CD4-positive, CD25-positive, alpha-beta regulatory T cell (primary cell): Measurements from ENCODE around the gene EPB41L4B. TPM values are rescaled to one million over a fixed set of nuclear protein-coding genes. Genes with fewer than 3 reads are reported as not detected.

Experiments used
- ATAC-seq, 2 donors: fragments of 150-1000 bp; cut with Tn5 transposase; one replicate each; pipeline ENCODE4 v1.10.0; 2021; ENCODE audit warnings: low read depth in 2 of 2, moderate number of reproducible peaks in 2 of 2, moderate library complexity in 1 of 2
- DNase-seq, 3 donors: peaks; one replicate each; pipeline versions ENCODE4 v3.0.0 to v3.0.0-alpha.2; 2012 to 2022; ENCODE audit warnings: mixed read lengths in 1 of 3
- H3K27ac ChIP-seq: one replicate; pipeline ENCODE4 v1.7.0; 2013; ENCODE audit warnings: mild to moderate bottlenecking, low read length; ENCODE audit not compliant: insufficient read depth, poor library complexity, severe bottlenecking
- H3K27me3 ChIP-seq: one replicate; pipeline ENCODE4 v1.7.0; 2013; ENCODE audit warnings: low read length; ENCODE audit not compliant: control insufficient read depth, insufficient read depth
- H3K36me3 ChIP-seq: one replicate; pipeline ENCODE4 v1.7.0; 2013; ENCODE audit warnings: mild to moderate bottlenecking, low read length, moderate library complexity; ENCODE audit not compliant: control insufficient read depth, insufficient read depth
- H3K4me1 ChIP-seq: 2 replicates; pipeline ENCODE4 v1.7.0; 2013; ENCODE audit warnings: mild to moderate bottlenecking, low read length; ENCODE audit not compliant: insufficient read depth, control insufficient read depth, poor library complexity, severe bottlenecking
- H3K4me3 ChIP-seq: one replicate; pipeline ENCODE4 v1.7.0; 2013; ENCODE audit warnings: low read depth, mild to moderate bottlenecking, low read length, moderate library complexity
- H3K9me3 ChIP-seq, 2 experiments: 1 replicate in 1 of 2; 2 replicates in 1 of 2; pipeline ENCODE4 v1.7.0; 2013; ENCODE audit warnings: low read length in 2 of 2, mild to moderate bottlenecking in 1 of 2, moderate library complexity in 1 of 2; ENCODE audit not compliant: control insufficient read depth in 2 of 2
- H3K27ac Mint-ChIP-seq, 3 donors: one replicate each; pipeline ENCODE4 v1.8.0; 2020 to 2022; ENCODE audit warnings: mild to moderate bottlenecking in 3 of 3, mixed read lengths in 3 of 3, moderate library complexity in 2 of 3
- H3K27me3 Mint-ChIP-seq: one replicate; pipeline ENCODE4 v1.8.0; 2022; ENCODE audit warnings: mild to moderate bottlenecking, mixed read lengths
- H3K36me3 Mint-ChIP-seq: one replicate; pipeline ENCODE4 v1.8.0; 2020; ENCODE audit warnings: mixed read lengths
- H3K4me1 Mint-ChIP-seq, 4 donors: one replicate each; pipeline ENCODE4 v1.8.0; 2020 to 2022; ENCODE audit warnings: mixed read lengths in 4 of 4, mild to moderate bottlenecking in 1 of 4
- H3K4me3 Mint-ChIP-seq, 4 donors: one replicate each; pipeline ENCODE4 v1.8.0; 2020 to 2022; ENCODE audit warnings: mild to moderate bottlenecking in 4 of 4, mixed read lengths in 4 of 4, moderate library complexity in 3 of 4
- H3K9me3 Mint-ChIP-seq, 7 donors: one replicate each; pipeline ENCODE4 v1.8.0; 2020 to 2022; ENCODE audit warnings: mixed read lengths in 7 of 7, mild to moderate bottlenecking in 3 of 7, moderate library complexity in 2 of 7
- polyA plus RNA-seq, 4 donors: library from polyadenylated mRNA; unstranded; fragments of 300-500 nt; fragmentation: Illumina TruSeq; gene quantifications; one replicate each; pipeline ENCODE4 v1.2.3, GENCODE V29; 2021
- total RNA-seq: library from RNA; stranded (reverse); gene quantifications from one replicate; pipeline ENCODE4 v1.2.3, GENCODE V29; 2022

The EPB41L4B gene
- total and polyA plus RNA-seq, 5 donors from 2014 or later = not detected

DNA sequence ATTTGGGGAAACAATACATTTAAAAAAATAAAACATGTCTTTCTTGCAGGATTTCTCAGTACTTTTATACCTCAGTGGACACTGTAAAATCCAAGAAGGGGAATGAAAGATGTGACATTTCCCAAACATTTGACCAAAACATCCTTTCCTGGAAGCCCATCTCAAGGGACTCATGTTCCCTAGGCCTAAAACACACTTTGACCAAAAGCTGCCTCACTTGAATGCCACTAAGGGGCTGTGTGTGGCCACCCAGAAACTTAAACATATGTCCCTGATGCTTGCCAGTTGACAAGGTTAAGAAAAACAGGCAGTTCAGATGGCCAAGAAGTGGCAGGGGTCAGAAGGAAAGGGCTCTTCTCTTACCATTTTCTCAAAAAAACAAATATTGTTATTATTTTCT lies 73.6 kb downstream of the EPB41L4B start:
- Mint-ChIP-seq H3K4me1 (no peaks in the 10 kb centered on the region), H3K27me3 (peaks cover 11% of the 10 kb centered on the region)
- ATAC-seq = no peak

DNA sequence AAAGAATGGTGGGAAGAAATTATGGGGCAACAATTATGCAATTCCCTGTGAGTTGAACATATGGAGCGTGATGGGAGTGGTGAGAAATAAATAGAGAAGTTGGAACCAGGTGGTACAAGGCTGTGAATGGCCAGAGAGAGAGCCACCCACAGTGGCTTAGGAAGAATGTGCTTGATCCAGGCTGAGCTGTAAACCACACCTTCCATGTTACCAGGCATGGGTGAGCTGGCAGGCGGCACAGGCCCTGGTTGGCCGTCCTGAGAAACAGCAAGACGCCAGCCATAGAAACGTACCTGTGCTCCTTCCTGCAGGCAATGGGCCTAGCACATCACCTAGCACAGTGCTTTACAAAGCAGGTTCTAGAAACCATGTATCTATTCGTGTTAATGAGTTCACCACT lies 74.3 kb downstream of the EPB41L4B start:
- no peaks in the 10 kb centered on the region for H3K36me3 Mint-ChIP-seq
- H3K4me1 Mint-ChIP-seq = no peaks in the 10 kb centered on the region
- H3K9me3 Mint-ChIP-seq = no peaks in the 10 kb centered on the region
- Histone ChIP-seq H3K9me3 (no peaks in the 10 kb centered on the region), H3K4me1 (no peaks in the 10 kb centered on the region), H3K27me3 (peaks cover 9% of the 10 kb centered on the region), H3K27ac (no peak overlapping the region), H3K36me3 (no peaks in the 10 kb centered on the region), H3K4me3 (no peak overlapping the region)
- no peak for DNase-seq
- H3K4me3 Mint-ChIP-seq = no peak overlapping the region
- no peak for ATAC-seq
- H3K27ac Mint-ChIP-seq = no peak overlapping the region
- peaks cover 11% of the 10 kb centered on the region for H3K27me3 Mint-ChIP-seq

More for the DNA sequence above, 73.6 kb downstream of the EPB41L4B start:
- no peak overlapping the region for H3K27ac ChIP-seq
- no peak for DNase-seq
- no peaks in the 10 kb centered on the region for H3K4me1 ChIP-seq
- no peaks in the 10 kb centered on the region for H3K36me3 ChIP-seq
- no peaks in the 10 kb centered on the region for H3K9me3 ChIP-seq
- no peak overlapping the region for H3K27ac Mint-ChIP-seq
- no peaks in the 10 kb centered on the region for H3K9me3 Mint-ChIP-seq
- H3K4me3 ChIP-seq = no peak overlapping the region
- no peak overlapping the region for H3K4me3 Mint-ChIP-seq
- H3K36me3 Mint-ChIP-seq = no peaks in the 10 kb centered on the region
- H3K27me3 ChIP-seq = peaks cover 7% of the 10 kb centered on the region

DNA sequence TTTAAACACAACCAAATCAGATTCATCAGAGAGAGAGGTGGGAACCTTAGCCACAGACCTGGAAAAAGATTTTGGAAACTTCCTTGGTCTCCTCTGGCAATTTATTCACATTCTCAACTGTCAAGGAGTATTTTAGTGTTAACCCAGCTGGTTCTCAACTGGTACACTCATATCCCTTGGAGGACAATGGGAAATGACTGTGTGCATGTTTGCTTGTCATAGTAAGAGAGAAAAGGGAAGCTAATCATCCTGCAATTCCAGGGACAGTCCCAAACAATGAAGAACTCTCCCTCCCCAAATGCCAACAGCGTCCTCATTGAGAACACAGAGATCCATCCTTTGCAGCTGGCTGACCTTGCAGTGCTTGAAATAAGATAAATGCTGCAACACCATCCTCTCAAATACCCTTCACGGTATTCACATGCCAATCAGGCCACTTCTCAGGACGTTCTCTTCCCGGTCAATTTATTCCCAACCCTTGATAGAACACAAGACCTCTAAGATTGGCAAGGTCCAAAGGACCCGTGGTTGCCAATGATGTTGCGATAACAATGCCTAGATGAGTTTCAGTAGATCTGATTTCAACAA lies 75.5 kb downstream of the EPB41L4B start:
- peaks cover 10% of the 10 kb centered on the region for H3K27me3 ChIP-seq
- H3K4me3 ChIP-seq = no peak overlapping the region
- Mint-ChIP-seq H3K4me1 (no peaks in the 10 kb centered on the region), H3K27ac (no peak overlapping the region), H3K9me3 (no peaks in the 10 kb centered on the region), H3K36me3 (no peaks in the 10 kb centered on the region), H3K27me3 (peaks cover 11% of the 10 kb centered on the region), H3K4me3 (no peak overlapping the region)
- no peaks in the 10 kb centered on the region for H3K4me1 ChIP-seq
- H3K9me3 ChIP-seq = no peaks in the 10 kb centered on the region
- H3K27ac ChIP-seq = no peak overlapping the region
- no peaks in the 10 kb centered on the region for H3K36me3 ChIP-seq
- DNase-seq = no peak
- no peak for ATAC-seq

DNA sequence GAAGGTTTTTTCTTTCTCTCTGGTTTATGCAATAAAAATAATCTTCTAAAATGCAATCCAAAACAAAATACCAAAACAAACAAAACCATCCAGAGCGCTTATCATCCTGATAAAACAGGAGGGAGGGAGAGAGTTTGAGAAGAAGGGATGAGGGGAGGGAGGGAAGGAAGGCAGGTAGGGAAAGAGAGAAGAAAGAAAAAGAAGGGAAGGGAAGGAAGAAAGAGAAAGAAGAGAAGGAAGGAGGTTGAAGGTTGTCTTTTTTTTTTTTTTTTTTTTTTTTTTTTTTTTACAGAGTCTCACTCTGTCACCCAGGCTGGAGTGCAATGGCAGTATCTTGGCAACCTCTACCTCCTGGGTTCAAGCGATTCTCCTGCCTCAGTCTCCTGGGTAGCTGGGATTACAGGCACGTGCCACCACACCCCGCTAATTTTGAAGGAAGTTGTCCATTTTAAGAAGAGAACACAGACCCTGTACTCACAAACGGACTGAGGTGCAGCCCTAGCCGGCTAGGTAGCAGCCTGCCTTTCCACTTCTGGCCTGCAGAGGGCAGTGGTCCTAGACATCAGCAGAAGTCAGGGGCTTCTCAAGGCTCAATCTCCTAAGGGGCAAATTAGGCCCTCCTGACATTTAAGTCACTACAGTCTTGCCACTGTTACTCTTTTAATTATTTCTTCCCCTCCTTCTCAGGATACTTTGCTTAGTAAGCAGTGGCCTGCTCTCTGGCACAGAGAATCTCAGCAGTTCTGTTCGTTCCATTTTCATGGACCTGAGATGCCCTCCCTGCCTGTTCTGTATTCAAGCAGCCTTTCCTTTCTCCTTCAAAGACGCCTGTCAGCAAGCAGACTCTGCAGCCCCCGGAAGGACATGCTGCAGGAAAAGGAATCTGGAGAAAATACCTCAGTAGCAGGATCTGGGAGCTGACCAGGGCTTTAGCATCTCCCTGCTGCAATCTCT lies 76.4 kb downstream of the EPB41L4B start:
- peaks cover 8% of the 10 kb centered on the region for H3K27me3 Mint-ChIP-seq
- peak; percentile 67 to 73 for ATAC-seq
- Histone ChIP-seq H3K4me1 (no peaks in the 10 kb centered on the region), H3K9me3 (no peaks in the 10 kb centered on the region), H3K36me3 (no peaks in the 10 kb centered on the region), H3K27ac (no peak overlapping the region), H3K27me3 (peaks cover 10% of the 10 kb centered on the region), H3K4me3 (no peak overlapping the region)
- no peak overlapping the region for H3K4me3 Mint-ChIP-seq
- peaks cover 0 to 3% (median 0%) of the 10 kb centered on the region in 7 donors for H3K9me3 Mint-ChIP-seq
- peak; percentile 37 to 71 (median 50) for DNase-seq
- no peak overlapping the region for H3K27ac Mint-ChIP-seq
- H3K36me3 Mint-ChIP-seq = no peaks in the 10 kb centered on the region
- no peaks in the 10 kb centered on the region for H3K4me1 Mint-ChIP-seq

DNA sequence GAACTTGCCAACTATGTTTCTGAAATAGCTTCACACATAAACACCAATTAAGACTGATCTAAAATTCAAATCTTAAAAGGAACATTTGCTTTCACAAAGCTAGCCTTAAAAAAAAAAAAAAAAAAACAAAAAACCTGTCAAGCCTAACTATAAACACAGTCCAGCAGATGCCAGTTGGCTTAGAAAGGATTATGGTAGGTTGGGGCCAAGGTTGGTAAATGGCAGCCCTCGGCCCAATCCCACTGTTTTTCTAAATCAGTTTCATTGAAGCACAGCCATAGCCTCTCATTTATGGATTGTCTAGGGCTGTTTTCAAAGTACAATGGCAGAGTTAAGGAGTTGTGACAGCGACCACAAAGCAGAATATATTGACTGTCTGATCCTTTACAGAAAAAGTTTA lies 78.1 kb downstream of the EPB41L4B start:
- Histone ChIP-seq H3K36me3 (no peaks in the 10 kb centered on the region), H3K4me1 (no peaks in the 10 kb centered on the region), H3K4me3 (no peak overlapping the region), H3K27me3 (peaks cover 16% of the 10 kb centered on the region), H3K27ac (no peak overlapping the region), H3K9me3 (no peaks in the 10 kb centered on the region)
- no peak overlapping the region for H3K27ac Mint-ChIP-seq
- H3K36me3 Mint-ChIP-seq = no peaks in the 10 kb centered on the region
- no peak for ATAC-seq
- no peak for DNase-seq
- peaks cover 8% of the 10 kb centered on the region for H3K27me3 Mint-ChIP-seq
- no peak overlapping the region for H3K4me3 Mint-ChIP-seq
- H3K4me1 Mint-ChIP-seq = no peaks in the 10 kb centered on the region
- peaks cover 0 to 3% (median 0%) of the 10 kb centered on the region in 7 donors for H3K9me3 Mint-ChIP-seq

DNA sequence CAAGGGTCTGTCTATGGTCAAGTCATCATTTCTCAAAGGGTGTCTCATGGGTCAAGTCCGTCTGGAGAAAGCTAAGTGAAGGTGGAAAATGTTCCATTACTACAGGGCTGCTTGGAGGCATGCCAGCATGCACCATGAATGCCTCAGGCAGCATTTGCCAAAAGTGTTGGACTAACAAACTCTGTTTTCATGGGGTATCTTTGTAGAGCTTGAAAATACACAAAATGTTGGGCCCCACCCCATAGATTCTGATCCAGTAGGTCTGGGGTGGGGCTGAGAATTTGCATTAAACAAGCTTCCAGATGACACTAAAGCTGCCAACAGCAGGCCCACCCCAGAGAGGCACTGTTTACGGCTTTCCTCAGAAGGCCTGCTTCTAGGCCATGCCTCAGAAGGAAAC lies 78.8 kb downstream of the EPB41L4B start:
- H3K27ac Mint-ChIP-seq = no peak overlapping the region
- Histone ChIP-seq H3K27ac (no peak overlapping the region), H3K36me3 (no peaks in the 10 kb centered on the region), H3K4me3 (no peak overlapping the region), H3K27me3 (peaks cover 16% of the 10 kb centered on the region), H3K9me3 (no peaks in the 10 kb centered on the region), H3K4me1 (no peaks in the 10 kb centered on the region)
- H3K4me3 Mint-ChIP-seq = no peak overlapping the region
- H3K9me3 Mint-ChIP-seq = peaks cover 0 to 3% (median 0%) of the 10 kb centered on the region in 7 donors
- ATAC-seq (no peak), DNase-seq (no peak)
- peaks cover 12% of the 10 kb centered on the region for H3K27me3 Mint-ChIP-seq
- no peaks in the 10 kb centered on the region for H3K36me3 Mint-ChIP-seq
- H3K4me1 Mint-ChIP-seq = no peaks in the 10 kb centered on the region

DNA sequence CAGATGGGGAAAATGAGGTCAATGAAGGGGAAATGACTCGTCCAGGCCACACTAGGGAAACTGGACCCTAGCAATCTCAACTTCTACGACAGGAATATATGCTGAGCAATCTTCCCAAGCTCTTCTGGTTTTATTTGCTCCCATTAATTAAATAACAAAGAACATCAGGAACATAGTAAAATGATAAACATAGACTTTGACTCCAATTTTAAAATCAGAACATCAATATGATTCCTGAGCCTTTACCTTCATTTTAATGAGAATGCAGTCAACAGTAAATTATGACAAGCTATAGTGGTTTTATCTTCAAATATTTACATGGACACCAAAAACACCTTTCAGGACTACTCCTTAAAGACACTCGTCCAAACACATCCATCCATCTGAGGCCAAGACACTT lies 79.7 kb downstream of the EPB41L4B start:
- ATAC-seq = no peak
- Mint-ChIP-seq H3K4me3 (no peak overlapping the region), H3K27me3 (peaks cover 13% of the 10 kb centered on the region), H3K27ac (no peak overlapping the region), H3K4me1 (no peaks in the 10 kb centered on the region), H3K36me3 (no peaks in the 10 kb centered on the region), H3K9me3 (peaks cover 0 to 3% (median 0%) of the 10 kb centered on the region in 7 donors)
- Histone ChIP-seq H3K27me3 (peaks cover 16% of the 10 kb centered on the region), H3K36me3 (no peaks in the 10 kb centered on the region), H3K4me1 (no peaks in the 10 kb centered on the region), H3K4me3 (no peak overlapping the region), H3K27ac (no peak overlapping the region), H3K9me3 (no peaks in the 10 kb centered on the region)
- DNase-seq = no peak
